Measurements from ENCODE around the gene OR3A2.
"Not testable (repeated sequence)": the region's sequence is repeated elsewhere in the genome, so short reads cannot be mapped to it uniquely, and the experiment has no call there.

Gene OR3A2

GRCh38 chr17:3282901-3283300, 103.2 kb downstream of the OR3A2 start:
- DNase-seq, result no peak

GRCh38 chr17:3276126-3276525, 110.0 kb downstream of the OR3A2 start:
- DNase-seq, result no peak

DNA sequence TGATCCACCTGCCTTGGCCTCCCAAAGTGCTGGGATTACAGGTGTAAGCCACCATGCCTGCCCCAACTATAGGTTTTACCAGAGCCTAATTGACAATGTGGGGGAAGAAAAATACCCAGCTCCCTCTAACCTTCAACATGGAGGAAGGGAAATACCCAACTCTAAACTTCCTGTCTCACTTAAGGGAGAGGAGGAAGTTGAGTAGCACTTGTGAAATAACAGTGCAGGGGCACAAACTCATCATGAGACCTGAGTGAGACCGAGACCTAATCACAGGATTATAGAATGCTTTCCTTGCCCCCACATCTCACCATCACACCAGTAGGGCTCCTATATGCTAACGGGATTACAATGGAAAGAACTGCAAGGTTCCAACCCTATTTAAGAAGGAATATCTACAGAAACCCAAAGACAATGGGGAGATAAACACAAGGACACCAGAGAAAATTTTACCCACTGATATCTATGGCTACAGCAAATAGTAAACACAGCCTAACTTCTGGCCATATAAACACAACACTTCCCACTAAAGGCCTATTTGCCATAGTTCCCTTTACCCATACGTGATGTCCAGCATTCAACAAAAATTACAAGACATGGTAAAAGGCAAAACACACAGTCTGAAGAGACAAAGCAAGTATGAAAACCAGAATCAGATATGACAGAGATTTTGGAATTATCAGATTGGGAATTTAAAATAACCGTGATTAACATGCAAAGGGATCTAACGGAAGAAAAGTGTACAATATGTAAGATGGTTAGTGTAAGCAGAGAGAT, 114.8 kb downstream of the OR3A2 start:
- no peak for DNase-seq

GRCh38 chr17:3260600-3260999, 125.5 kb downstream of the OR3A2 start:
- no peak for DNase-seq

- no peak for DNase-seq
Observed at GRCh38 chr17:3260163-3260562, 125.9 kb downstream of the OR3A2 start.

DNA sequence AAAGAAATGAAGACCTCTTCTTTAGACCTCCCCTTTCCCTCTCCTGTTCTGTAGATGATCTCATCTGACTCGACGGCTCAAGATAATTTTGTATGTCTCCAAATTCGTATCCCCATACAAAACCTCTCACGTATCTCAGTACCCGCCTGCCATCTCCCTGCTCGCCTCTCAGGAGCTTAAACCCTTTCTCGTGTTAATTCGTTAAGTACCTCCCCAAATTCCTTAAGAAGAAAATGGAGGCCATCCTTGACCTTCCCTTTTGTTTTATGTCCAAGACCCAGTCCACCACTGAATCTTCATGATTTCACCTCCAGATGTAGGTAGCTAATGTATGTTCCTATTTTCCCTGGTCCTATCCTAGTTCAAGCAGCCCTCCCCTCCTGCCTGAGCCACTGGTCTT, 129.5 kb downstream of the OR3A2 start:
- no peak for DNase-seq

GRCh38 chr17:3249013-3249412, 137.1 kb downstream of the OR3A2 start:
- DNase-seq, result not testable (repeated sequence)

- not testable (repeated sequence) for DNase-seq
Observed at GRCh38 chr17:3244841-3245240, 141.3 kb downstream of the OR3A2 start.

DNA sequence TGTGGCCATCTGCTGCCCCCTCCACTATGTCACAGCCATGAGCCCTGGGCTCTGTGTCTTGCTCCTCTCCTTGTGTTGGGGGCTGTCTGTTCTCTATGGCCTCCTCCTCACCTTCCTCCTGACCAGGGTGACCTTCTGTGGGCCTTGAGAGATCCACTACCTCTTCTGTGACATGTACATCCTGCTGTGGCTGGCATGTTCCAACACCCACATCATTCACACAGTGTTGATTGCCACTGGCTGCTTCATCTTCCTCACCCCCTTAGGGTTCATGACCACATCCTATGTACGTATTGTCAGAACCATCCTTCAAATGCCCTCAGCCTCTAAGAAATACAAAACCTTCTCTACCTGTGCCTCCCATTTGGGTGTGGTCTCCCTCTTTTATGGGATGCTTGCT, 145.1 kb downstream of the OR3A2 start:
- not testable (repeated sequence) for DNase-seq

DNA sequence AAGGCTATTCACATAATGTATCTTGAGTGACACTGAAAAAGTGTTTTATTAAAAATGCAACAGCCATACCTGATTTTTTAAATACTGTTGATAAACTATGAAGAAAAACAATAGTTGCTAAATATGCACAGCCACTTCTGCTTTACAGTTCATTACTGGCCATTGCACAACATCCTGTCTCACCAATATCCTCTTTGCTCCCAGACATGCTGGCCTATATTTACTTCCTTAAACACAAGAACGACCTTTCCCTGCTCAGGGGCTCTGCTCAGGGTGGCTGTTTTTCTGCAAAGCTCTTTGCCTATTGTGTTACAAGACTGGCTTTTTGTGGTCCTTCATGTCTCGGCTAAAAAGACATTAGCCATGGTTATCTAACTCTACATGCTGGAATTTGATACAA, 147.4 kb downstream of the OR3A2 start:
- not testable (repeated sequence) for DNase-seq

- DNase-seq, result not testable (repeated sequence)
Observed at GRCh38 chr17:3232300-3232699, 153.8 kb downstream of the OR3A2 start.
